Measurements from ENCODE around the gene NRIP1.

The NRIP1 gene

GRCh38 chr21:15065392-15066122 is 757 bp upstream of the NRIP1 start:
- DNase-seq (ENCODE audit: insufficient read length) (no peak), FAIRE-seq (peak; percentile 58)

DNA sequence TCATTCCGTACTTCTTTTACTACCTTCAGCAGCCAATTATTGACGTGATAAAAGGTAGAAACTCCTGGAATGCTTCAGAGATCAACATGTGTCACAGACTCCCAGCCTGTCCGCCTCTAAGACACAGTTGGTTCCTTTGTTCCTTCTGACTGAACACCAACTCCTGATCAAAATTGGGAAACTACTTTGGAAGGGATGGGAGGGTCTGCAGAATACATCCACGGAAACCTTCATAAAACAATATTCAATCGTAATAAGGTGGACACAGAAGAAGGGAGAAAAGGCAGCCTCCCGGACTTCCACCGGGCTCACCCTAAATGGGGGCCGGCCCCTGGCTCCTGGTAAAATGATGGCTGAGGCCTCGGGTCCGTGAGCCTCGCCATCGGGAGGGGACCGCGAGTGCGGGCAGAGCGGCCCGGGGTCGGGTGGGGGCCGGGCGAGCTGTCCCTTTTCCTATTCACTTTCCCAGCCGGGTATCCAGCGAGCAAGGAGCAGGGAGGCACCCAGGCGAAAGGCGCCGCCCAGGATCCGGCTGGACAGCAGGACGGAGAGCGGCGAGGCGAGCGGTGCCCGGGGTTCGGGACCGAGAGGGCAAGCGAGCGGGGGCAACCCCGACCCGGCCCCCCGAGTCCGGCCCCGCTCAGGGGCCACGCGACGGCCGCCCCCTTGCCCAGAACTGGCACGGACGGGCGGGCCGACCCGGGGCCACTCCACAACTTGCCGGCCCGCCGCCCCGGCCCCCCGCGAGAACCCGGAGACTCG is 805 bp downstream of the NRIP1 start:
- TF ChIP-seq POLR2AphosphoS5 (IDR thresholded peaks at IDR 0.05; ENCODE audit: low read depth, low read length) (no peak), TAF1 (IDR thresholded peaks at IDR 0.05; ENCODE audit: borderline replicate concordance, low read depth, low read length) (no peak), POLR2A (IDR thresholded peaks at IDR 0.05; ENCODE audit: low read depth, low read length) (no peak)
- DNase-seq (ENCODE audit: insufficient read length) (no peak), FAIRE-seq (peak; percentile 46)

More at GRCh38 chr21:15065392-15066122, 757 bp upstream of the NRIP1 start:
- TF ChIP-seq POLR2A (IDR thresholded peaks at IDR 0.05; ENCODE audit: low read depth, low read length) (no peak), POLR2AphosphoS5 (IDR thresholded peaks at IDR 0.05; ENCODE audit: low read depth, low read length) (no peak), TAF1 (IDR thresholded peaks at IDR 0.05; ENCODE audit: borderline replicate concordance, low read depth, low read length) (no peak)

GRCh38 chr21:15063081-15063813 is 1.6 kb downstream of the NRIP1 start:
- TF ChIP-seq TAF1 (IDR thresholded peaks at IDR 0.05; ENCODE audit: borderline replicate concordance, low read depth, low read length): no peak
- FAIRE-seq: peak; percentile 44
- DNase-seq (ENCODE audit: insufficient read length): no peak

GRCh38 chr21:15062606-15062965 is 2.2 kb downstream of the NRIP1 start:
- DNase-seq (ENCODE audit: insufficient read length) (no peak), FAIRE-seq (no peak)
- TF ChIP-seq POLR2A (IDR thresholded peaks at IDR 0.05; ENCODE audit: low read depth, low read length) (no peak), POLR2AphosphoS5 (IDR thresholded peaks at IDR 0.05; ENCODE audit: low read depth, low read length) (no peak), TAF1 (IDR thresholded peaks at IDR 0.05; ENCODE audit: borderline replicate concordance, low read depth, low read length) (no peak)

DNA sequence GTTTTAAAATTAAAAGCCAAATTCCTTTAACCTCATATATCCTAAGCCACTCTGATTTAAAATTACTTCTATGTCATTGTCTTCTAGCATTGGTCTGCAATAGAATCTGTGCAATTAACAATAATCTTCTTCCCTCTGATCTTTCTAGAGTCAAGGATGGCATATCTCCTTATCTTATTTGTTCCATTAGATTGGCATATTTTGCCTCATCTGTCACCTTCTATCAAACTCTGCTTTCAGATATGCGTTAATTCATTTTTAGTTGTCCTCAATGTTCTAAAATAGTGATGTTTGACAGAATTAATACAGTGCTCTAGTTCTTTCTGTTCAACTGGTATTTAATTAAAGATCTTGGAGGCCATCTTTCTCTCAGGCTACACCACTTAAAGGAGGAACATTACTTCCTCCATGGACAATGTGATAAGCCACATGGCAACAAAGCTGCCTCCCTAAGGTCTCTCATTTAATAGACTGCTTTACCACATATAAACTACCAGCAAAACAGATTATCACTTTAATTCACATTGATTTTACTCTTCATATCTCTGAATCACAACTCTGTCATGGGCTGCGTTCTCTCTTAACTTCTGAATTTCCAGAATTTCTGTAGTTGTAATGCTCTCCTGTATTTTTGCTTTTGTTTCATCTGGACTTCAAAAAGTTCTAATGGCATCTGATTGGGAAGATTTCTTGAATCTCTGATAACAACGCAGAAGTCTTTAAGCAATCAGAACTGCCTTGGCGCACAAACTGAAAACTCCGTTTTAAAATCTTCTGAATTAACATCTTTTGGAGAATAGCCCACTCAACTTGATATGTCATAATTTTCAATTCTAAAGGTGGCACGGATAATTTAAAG is 2.8 kb downstream of the NRIP1 start:
- TF ChIP-seq POLR2A (IDR thresholded peaks at IDR 0.05; ENCODE audit: low read depth, low read length) (no peak), TAF1 (IDR thresholded peaks at IDR 0.05; ENCODE audit: borderline replicate concordance, low read depth, low read length) (no peak), POLR2AphosphoS5 (IDR thresholded peaks at IDR 0.05; ENCODE audit: low read depth, low read length) (no peak)
- no peak for FAIRE-seq
- no peak for DNase-seq (ENCODE audit: insufficient read length)

DNA sequence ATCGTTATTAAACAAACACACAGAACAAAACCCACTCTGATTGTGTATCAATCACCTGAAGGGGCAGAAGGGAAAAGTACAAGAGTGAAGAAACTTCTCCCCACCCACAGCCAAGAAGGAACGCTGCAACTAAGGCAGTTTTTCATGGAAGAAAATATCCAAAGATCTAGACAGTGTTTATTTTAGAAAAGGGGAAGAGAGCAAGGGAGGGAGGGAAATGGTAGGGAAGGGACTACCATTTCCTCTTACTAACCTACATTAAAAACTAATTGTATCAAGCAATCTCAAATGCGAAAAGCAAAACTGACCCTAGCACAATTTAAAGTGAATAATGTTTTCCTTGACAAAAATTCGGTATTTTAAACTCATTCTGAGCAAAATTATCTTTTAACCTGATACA is 3.5 kb downstream of the NRIP1 start:
- no peak for DNase-seq (ENCODE audit: insufficient read length)
- FAIRE-seq: no peak
- TF ChIP-seq POLR2A (IDR thresholded peaks at IDR 0.05; ENCODE audit: low read depth, low read length) (no peak), POLR2AphosphoS5 (IDR thresholded peaks at IDR 0.05; ENCODE audit: low read depth, low read length) (no peak), TAF1 (IDR thresholded peaks at IDR 0.05; ENCODE audit: borderline replicate concordance, low read depth, low read length) (no peak)

DNA sequence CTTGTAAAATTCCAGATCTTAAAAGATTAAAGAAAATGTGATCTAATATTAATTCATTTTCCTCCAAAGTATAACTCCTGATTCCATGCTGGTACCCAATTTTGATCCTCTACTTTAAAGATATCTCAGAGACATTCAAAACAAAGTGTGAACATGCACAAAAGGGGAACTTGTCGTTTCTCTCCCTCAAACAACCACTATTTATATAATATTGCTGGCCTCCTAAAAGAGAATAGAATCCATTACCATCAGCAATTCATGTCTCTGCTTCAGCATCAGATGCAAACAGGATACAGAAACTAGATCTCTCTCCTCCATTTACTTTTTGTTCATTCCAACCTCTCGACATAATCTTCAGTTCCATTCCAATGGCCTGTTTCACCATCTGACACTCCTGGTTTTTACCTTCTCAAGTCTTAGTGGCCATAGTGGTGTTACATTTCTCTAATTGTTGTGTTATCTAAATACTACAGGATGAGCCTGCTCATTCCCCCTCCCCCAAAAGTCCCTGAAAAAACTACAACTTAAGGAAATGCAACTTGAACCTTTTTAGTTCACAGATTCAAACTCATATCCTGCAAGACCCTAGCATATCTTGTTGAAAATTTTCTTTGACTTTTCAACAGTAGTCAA is 4.1 kb downstream of the NRIP1 start:
- TF ChIP-seq POLR2AphosphoS5 (IDR thresholded peaks at IDR 0.05; ENCODE audit: low read depth, low read length) (no peak), POLR2A (IDR thresholded peaks at IDR 0.05; ENCODE audit: low read depth, low read length) (no peak), TAF1 (IDR thresholded peaks at IDR 0.05; ENCODE audit: borderline replicate concordance, low read depth, low read length) (no peak)
- FAIRE-seq: no peak
- no peak for DNase-seq (ENCODE audit: insufficient read length)

- DNase-seq (ENCODE audit: insufficient read length) (no peak), FAIRE-seq (no peak)
- TF ChIP-seq POLR2AphosphoS5 (IDR thresholded peaks at IDR 0.05; ENCODE audit: low read depth, low read length) (no peak), TAF1 (IDR thresholded peaks at IDR 0.05; ENCODE audit: borderline replicate concordance, low read depth, low read length) (no peak), POLR2A (IDR thresholded peaks at IDR 0.05; ENCODE audit: low read depth, low read length) (no peak)
Observed at GRCh38 chr21:15059397-15059796, 5.4 kb downstream of the NRIP1 start.

- DNase-seq (ENCODE audit: insufficient read length) (no peak), FAIRE-seq (no peak)
- no peak for TF ChIP-seq POLR2AphosphoS5 (IDR thresholded peaks at IDR 0.05; ENCODE audit: low read depth, low read length)
- TF ChIP-seq TAF1 (IDR thresholded peaks at IDR 0.05; ENCODE audit: borderline replicate concordance, low read depth, low read length): no peak
- no peak for TF ChIP-seq POLR2A (IDR thresholded peaks at IDR 0.05; ENCODE audit: low read depth, low read length)
Observed at GRCh38 chr21:15058854-15059263, 5.9 kb downstream of the NRIP1 start.

DNA sequence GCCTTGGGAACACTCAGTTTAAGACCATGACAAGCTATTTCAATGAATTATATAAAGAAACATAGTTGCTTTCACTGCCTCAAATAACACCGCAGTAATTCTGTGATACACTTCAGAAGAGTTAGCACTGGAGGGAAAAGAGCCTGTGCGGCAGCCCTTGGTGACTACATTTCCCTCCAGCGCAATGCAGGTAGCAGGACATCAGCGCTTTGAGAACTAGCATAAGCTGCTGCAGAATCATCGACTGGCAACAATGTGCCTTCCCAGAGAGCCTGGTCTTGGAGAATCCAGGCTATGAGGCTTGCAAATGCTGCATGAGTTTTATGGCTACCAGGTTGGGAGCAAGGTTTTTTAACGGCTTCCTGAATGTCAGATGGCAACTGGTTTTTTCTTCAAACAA is 7.5 kb downstream of the NRIP1 start:
- DNase-seq (ENCODE audit: insufficient read length) (no peak), FAIRE-seq (no peak)
- no peak for TF ChIP-seq POLR2A (IDR thresholded peaks at IDR 0.05; ENCODE audit: low read depth, low read length)
- TF ChIP-seq POLR2AphosphoS5 (IDR thresholded peaks at IDR 0.05; ENCODE audit: low read depth, low read length): no peak
- TF ChIP-seq TAF1 (IDR thresholded peaks at IDR 0.05; ENCODE audit: borderline replicate concordance, low read depth, low read length): no peak

Data from GM12892 (cell line).